Stimulated activated CD4-positive, alpha-beta T cell treated with anti-CD3 and anti-CD28 coated beads, Interleukin-2, amount 100 ng/mL, for 4 hours (primary cell): ENCODE data around the gene REXO1.
"Not testable (repeated sequence)": the region's sequence is repeated elsewhere in the genome, so short reads cannot be mapped to it uniquely, and the experiment has no call there.

Experiments
- DNase-seq: peaks from one replicate; pipeline ENCODE4 v3.0.0-alpha.2; 2020; ENCODE audit warnings: low read depth

The REXO1 gene

GRCh38 chr19:1813192-1814182 lies 34.8 kb downstream of the REXO1 start:
- no peak for DNase-seq

GRCh38 chr19:1812426-1813191 lies 35.7 kb downstream of the REXO1 start:
- peak; percentile 60 for DNase-seq

DNA sequence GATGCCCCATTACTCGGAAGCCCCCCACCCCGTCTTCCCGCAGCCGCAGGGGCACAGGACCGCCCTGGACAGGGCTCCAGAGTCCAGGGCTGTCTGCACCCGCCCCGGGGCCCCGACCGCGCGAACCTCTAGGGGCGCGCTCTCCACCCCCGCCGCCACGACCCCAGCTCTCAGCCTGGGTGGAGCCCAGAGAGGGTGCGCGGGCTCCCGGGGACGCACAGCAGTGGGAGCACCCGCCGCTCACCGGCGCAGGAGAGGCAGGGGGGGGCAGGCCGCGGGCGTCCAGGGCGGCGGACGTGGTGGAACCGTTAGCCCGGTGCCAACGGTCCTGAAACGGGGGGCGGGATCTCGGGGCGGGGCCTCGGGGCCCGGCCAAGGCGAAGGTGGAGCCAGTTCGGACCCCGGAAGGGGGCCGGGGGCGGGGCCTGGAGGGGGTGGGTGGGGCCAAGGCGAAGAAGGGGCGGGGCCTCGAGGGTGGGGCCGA lies 36.3 kb downstream of the REXO1 start, which contains the start of gene ATP8B3:
ATP8B3 (minus strand) TSS at position 335 of the 484 bp plus-strand sequence. CDS start 540 bp downstream, outside the sequence.
- DNase-seq, result peak; percentile 38

- peak; percentile 40 for DNase-seq
Observed at GRCh38 chr19:1811472-1811894, 36.8 kb downstream of the REXO1 start.

- no peak for DNase-seq
Observed at GRCh38 chr19:1810439-1811160, 37.7 kb downstream of the REXO1 start.

- DNase-seq, result no peak
Observed at GRCh38 chr19:1809678-1810077, 38.6 kb downstream of the REXO1 start.

DNA sequence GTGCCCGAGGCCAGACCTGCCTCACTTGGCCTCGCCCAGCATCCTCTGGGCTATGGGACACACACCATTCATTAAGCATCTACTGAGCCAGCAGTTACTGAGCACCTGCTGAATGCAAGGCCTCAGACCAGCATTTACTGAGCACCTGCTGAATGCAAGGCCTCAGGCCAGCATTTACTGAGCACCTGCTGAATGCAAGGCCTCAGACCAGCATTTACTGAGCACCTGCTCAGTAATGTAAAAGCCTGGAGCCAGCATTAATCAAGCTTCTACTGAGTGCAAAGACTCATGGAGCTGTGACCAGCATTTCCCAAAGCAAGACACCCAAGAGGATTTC lies 39.9 kb downstream of the REXO1 start:
- no peak for DNase-seq

- DNase-seq, result no peak
Observed at GRCh38 chr19:1807695-1808394, 40.4 kb downstream of the REXO1 start.

DNA sequence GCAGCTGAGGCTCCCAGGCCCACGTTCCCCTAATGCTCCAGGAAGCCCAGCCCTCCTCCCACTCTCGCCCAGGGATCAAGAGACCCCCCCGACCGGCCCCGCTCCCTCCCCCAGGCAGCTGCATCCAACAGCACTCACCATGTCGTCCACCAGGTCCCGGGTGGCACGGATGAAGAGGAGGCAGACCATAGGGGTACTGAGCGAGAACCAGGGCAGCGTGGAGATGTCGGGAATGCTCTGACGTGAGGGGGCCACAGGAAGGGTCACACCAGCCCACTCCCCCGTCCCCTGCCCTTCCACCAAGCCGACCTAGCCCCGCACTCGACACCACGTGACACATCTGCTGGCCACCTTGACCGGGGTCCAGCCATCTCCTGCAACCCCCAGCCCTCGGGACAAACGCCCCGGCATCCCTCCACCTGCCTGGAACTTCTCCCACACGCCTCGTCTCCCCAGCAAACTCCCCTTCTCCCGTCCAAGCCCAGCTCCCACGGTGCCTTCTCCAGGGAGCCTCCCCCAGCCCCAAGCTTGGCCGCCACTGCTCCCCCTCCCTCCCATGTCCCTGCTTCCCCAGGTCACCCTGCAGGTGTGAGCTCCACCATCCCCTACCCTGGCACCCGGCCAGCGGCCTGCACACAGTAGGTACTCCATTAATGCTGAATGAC lies 41.1 kb downstream of the REXO1 start:
- DNase-seq, result no peak

DNA sequence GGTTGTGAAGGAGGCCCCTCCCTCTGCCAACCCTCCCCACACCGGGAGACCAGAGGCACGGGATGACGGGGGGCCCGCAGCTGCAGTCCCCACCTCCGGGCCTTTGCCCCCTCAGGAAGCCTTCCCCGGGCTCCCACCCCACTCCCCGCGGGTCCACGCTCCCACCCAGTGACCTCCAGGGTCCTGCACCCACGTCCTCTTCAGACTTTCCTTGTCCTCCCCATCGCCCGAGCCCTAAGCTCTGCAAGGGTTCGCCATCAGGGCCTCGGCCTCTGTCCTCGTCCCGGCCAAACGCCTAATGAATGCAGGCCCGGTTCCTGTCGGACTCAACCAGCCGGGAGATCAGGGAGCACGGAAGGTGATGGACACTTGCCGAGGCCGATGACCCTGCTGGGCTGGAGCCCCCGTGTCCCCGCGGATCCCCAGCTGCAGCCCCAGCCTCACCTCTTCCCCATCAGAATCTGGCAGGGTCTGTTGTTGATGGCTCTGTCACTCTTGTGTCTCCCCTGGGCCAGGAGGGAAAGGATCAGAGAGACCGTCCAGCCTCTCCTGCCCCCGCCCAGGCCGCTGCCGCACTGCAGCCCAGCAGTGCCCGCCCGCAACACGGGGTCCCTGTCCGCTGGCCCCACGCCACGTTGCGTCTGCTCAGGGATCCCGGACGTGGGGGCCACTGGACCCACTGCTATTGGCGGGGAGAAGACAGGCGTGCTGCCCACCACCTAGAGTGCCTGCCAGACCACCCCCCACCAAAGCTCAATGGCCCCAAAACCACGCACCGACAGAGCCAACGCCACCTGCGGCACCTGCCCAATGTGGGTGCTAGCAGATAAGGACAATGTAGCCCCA lies 41.9 kb downstream of the REXO1 start:
- DNase-seq, result no peak

DNA sequence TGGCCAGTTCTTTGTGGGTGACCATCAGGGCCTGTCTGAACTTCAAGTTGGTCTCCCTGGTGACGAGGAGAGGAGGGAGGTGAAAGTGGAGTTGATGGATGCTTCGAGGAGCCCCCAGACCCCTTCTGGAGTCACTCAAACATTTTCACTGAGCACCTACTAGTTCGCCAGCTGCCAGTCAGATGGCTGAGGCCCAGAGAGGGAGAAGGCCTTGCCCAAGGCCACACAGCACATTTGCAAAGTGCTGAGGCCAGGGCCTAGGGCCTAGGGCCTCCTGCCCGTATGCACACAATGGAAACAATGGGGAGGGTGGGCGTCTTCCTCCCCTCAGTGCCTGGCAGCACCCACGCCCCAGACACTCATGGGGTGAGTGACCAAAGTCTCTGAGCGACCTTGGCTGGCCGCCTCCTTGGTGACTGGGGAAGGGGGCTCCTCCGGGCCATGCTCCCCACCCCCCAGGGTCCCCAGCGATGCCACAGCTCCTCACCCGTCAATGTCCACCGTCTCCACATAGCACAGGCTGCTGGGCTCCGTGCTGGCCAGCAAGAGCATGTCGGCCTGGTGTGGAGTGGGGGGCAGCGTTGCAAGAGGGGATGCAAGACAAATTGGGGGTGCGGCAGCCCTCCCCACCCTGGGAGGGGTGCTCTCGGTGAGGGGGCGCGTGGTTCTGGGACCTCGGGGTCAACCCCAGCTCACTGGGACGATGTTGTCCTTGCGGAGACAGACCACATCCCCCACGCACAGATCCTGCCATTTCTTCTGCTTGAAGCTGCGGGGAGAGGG lies 42.7 kb downstream of the REXO1 start:
- no peak for DNase-seq

DNA sequence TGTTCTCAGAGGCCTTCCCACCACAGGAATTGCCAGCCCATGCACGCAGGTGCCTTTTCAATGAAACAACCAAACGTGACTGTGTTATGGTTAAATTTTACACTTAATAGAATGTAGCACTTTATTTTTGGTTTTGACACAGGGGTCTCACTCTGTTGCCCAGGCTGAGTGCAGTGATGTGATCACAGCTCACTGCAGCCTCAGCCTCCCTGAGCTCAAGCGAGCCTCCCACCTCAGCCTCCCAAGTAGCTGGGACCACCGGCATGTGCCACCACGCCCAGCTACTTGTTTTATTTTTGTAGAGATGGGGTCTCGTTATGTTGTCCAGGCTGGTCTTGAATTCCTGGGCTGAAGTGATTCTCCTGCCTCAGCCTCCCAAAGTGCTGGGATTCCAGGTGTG lies 43.4 kb downstream of the REXO1 start:
- no peak for DNase-seq

GRCh38 chr19:1799695-1800342 lies 48.5 kb downstream of the REXO1 start:
- DNase-seq, result no peak

DNA sequence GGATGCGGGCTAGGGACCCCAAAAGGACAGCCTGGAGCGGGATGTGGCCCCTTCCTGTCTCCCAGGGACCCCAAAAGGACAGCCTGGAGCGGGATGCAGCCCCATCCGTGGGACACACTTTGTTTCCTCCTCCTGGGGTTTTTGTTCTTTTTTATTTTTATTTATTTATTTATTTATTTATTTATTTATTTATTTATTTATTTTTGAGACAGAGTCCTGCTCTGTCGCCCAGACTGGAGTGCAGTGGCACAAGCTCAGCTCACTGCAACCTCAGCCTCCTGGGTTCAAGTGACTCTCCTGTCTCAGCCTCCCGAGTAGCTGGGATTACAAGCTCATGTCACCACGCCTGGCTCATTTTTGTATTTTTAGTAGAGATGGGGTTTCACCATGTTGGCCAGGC lies 51.0 kb downstream of the REXO1 start:
- not testable (repeated sequence) for DNase-seq

DNA sequence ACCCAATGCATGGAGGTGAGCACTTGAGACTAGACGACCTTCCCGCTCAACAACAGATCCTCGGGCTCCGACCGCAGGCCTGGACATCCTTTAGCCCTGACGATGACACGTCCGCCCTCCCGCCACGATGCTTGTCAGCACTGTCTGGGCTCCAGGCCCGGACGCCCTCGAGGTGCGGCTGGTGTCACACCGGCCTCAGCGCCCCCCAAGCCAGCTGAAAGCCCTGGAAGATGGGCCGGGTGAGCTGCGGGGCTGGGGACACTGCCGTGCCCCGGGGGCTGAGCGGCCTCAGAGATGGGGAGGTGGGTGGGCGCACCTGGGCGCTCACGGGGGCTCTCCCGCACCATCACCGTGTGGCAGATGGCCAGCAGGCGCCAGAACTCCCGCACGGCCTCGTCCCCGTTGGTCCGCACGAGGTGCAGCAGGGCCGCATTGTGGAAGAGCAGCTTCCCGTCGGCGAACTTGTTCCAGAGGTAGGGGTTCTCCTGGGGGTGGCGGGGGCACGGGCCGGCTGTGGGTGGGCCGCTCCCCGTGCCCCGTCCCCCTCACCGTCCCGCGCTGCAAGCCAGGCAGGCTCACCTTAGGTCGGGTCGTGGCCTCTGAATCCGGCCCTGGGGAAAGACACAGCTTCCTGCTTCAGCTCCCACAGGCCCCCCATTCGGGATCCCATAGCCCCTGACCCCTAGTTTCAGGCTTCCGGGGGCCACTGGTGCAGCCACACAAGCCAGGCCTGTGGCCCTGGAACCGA lies 51.7 kb downstream of the REXO1 start:
- DNase-seq, result no peak

DNA sequence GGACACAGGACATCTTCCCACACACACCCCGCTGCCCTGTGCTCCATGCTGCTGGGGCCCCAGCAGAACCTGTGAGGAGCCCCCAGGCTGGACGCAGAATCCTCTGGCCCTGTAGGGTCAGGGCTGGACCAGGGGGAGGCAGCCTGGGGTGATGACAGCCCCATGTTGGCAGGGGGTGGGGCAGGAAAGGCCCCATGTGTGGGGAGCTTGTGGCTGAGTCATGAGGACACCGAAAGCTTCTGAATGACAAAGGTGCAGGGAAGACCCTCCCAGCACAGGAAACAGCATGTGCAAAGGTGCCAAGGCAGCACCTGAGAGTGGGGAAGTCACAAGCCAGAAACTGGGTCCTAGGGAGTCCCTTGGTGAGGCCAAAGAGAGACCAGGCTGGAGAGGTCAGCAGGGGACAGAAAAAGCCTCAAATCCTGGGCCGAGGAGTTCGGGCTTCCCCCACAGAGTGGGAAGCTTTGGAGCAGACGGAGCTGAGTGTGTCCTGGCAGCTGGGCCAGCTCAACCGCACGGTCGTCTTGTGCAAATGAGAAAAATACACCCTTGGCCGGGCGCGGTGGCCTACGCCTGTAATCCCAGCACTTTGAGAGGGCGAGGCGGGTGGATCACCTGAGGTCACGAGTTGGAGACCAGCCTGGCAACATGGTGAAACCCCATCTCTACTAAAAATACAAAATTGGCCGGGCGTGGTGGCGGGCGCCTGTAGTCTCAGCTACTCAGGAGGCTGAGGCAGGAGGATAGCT lies 53.7 kb downstream of the REXO1 start:
- DNase-seq, result no peak

GRCh38 chr19:1791879-1792278 lies 56.4 kb downstream of the REXO1 start:
- DNase-seq, result no peak
